Brain microvascular endothelial cell (primary cell): ENCODE results near the gene CCDC13.

Source experiments
- DNase-seq: peaks from one replicate; pipeline ENCODE4 v3.0.0-alpha.2; 2020
- H3K27ac ChIP-seq: fragments of 250-450 bp; sonication (Bioruptor Pico); 2 replicates; pipeline ENCODE4 v1.5.1; 2020; ENCODE audit warnings: mild to moderate bottlenecking, moderate library complexity
- H3K27me3 ChIP-seq: fragments of 250-450 bp; sonication (Bioruptor Pico); replicated peaks from 2 replicates; pipeline ENCODE4 v1.5.1; 2020; ENCODE audit warnings: mild to moderate bottlenecking
- H3K36me3 ChIP-seq: fragments of 250-450 bp; sonication (Bioruptor Pico); replicated peaks from 2 replicates; pipeline ENCODE4 v1.5.1; 2020; ENCODE audit warnings: mild to moderate bottlenecking
- H3K4me3 ChIP-seq: 2 replicates; pipeline ENCODE4 v1.5.1; 2011; ENCODE audit warnings: low read depth, mild to moderate bottlenecking, control low read depth, low read length, moderate library complexity
- in situ Hi-C: cut with HindIII; loops from 2 replicates; pipeline ENCODE4 v1.10.0; 2017; ENCODE audit warnings: low sequenced_read_pairs, low pct_ligation_motif_present
- TF ChIP-seq, protein P1 (sequence below): IDR thresholded peaks from 2 replicates; pipeline ENCODE4 v1.5.1; 2011; ENCODE audit warnings: low read depth, mild to moderate bottlenecking, moderate library complexity, low read length, control low read depth, inconsistent platforms; ENCODE audit errors: missing control alignments

Gene CCDC13

DNA sequence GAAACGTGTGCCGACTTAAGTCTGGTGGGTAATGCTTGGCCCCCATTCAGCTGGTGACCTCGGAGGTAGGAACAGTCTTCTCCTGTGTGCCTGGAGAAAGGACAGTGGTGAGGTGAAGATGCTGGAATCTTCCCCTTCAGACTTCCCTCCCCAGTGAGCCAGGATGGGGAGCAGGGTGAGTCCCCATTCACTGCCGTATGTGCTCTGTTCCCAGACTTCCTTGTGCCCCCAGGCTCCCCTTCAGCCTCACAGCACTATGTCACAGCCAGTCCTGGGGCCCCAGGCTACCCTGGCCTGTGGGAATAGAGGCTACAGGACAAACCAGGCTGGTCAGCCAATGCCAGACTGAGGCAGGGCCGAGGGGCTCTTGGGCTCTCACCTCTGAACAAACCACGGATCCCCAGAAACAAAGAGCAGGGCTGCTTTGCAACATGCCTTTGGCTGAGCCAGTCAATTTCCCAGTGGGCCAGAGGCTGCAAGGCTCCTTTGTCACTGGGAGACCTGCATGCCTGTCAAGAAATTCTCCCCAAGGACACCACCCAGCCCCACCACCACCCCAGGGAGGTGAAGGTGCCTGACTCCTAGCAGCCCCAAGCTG lies 38.7 kb downstream of the CCDC13 start:
- in situ Hi-C loops, result no loop called here
- H3K27me3 ChIP-seq, result no peaks in the 10 kb centered on the region
- no peak overlapping the region for H3K27ac ChIP-seq
- DNase-seq, result no peak
- no peak overlapping the region for H3K4me3 ChIP-seq
- TF ChIP-seq, protein P1, sequence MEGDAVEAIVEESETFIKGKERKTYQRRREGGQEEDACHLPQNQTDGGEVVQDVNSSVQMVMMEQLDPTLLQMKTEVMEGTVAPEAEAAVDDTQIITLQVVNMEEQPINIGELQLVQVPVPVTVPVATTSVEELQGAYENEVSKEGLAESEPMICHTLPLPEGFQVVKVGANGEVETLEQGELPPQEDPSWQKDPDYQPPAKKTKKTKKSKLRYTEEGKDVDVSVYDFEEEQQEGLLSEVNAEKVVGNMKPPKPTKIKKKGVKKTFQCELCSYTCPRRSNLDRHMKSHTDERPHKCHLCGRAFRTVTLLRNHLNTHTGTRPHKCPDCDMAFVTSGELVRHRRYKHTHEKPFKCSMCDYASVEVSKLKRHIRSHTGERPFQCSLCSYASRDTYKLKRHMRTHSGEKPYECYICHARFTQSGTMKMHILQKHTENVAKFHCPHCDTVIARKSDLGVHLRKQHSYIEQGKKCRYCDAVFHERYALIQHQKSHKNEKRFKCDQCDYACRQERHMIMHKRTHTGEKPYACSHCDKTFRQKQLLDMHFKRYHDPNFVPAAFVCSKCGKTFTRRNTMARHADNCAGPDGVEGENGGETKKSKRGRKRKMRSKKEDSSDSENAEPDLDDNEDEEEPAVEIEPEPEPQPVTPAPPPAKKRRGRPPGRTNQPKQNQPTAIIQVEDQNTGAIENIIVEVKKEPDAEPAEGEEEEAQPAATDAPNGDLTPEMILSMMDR, result no peak
- no peaks in the 10 kb centered on the region for H3K36me3 ChIP-seq

DNA sequence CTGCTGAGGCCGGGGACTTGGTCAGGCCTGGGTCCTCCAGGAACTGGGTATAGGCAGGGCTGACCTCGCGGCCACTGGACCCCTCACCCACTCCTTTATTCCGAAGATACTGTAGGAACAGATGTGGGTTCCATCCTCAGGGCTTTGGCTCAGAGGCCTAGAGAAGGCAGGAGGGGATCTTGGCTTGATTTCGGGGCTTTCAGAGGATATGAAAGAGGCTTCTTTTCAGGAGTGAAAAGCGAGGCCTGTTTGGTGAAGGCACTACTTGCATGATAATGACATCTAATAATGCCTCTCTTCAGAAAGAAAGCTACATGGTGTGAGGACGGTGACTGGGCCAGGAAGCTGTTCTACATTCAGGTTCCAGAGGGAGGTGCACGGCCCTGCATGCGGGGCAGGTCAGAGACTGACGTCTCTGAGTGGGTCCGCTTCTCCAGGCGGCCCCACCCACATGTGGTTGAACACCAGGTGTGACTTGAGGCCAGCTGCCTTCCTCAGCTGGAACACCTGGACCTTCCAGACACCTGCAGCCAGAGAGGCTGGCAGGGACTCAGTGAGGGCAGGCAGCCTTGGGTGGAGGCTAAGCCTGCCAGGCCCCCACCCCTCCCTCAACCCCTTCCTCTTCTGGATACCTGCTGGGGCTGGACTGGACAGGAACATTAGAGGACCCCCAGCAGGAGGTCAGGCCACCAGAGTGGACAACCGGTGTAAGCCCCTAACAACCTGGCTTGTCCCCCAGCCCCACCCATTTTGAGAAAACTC lies 39.4 kb downstream of the CCDC13 start:
- Histone ChIP-seq H3K36me3 (no peaks in the 10 kb centered on the region), H3K4me3 (no peak overlapping the region), H3K27ac (no peak overlapping the region), H3K27me3 (no peaks in the 10 kb centered on the region)
- TF ChIP-seq, protein P1, result no peak
- DNase-seq, result no peak
- in situ Hi-C loops, result no loop called here

DNA sequence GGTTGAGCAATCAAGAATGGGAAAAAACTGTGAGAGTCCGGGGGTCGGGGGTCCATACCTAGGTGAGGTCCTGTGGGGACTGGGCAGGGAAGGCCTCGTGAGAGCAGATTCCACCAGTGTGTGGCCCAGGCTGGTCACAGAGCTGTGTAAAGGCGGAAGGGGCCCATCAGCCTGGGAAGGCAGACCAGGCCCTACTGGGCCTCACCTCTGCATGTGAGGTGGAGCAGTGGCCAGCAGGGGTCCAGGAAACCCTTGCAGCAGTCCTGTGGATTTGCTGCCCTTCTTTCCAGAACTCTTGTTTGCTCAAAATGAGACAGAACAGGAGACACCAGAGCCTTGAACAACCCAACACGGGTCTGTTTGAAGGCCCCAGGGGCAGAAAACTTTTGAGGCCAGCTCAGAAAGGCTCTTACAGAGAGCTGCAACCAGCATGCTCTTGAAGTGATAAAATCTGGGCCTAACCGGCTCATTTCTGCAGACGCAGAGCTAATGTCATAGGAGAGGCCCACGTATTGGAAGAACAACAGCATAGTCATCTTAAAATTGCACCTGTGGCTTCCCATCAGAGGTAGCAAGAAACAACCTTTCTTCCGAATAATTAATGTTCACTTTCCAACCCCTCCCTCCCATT lies 40.1 kb downstream of the CCDC13 start:
- Histone ChIP-seq H3K27me3 (no peaks in the 10 kb centered on the region), H3K36me3 (no peaks in the 10 kb centered on the region), H3K27ac (no peak overlapping the region), H3K4me3 (no peak overlapping the region)
- TF ChIP-seq, protein P1, result peak; percentile 49
- no peak for DNase-seq
- in situ Hi-C loops, result no loop called here

DNA sequence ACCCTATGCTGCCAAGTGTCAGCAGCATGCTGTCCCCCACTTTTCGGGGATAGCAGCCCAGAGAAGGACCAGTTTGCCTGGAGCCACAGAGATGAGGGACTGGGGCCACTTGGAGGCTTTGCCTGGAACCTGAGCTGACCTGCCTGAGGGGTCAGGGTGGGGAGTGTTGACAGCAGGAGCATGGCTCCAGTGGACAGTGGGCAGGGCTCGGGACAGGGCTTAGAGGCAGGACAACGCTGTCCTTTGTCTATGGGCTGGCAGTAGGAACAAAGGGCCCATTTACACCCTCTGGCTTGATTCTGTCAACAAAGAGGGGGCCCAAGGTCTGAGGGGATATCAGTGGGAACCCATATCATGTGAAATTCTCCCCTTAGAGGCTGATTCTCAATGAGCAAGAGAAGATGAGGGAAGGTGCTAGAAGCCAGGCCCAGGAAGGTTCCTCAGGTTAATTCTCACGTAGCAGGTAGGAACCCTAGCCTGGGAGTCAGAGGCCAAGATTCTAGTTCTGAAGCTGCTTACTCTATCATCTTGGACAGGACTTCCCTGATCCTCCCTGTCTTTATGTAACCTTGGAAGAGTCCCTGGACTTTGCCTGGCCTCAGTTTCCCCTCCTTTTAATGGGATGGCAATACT lies 40.7 kb downstream of the CCDC13 start:
- TF ChIP-seq, protein P1, result no peak
- in situ Hi-C loops, result no loop called here
- H3K36me3 ChIP-seq, result no peaks in the 10 kb centered on the region
- no peak for DNase-seq
- H3K27me3 ChIP-seq, result no peaks in the 10 kb centered on the region
- no peak overlapping the region for H3K27ac ChIP-seq
- H3K4me3 ChIP-seq, result no peak overlapping the region

DNA sequence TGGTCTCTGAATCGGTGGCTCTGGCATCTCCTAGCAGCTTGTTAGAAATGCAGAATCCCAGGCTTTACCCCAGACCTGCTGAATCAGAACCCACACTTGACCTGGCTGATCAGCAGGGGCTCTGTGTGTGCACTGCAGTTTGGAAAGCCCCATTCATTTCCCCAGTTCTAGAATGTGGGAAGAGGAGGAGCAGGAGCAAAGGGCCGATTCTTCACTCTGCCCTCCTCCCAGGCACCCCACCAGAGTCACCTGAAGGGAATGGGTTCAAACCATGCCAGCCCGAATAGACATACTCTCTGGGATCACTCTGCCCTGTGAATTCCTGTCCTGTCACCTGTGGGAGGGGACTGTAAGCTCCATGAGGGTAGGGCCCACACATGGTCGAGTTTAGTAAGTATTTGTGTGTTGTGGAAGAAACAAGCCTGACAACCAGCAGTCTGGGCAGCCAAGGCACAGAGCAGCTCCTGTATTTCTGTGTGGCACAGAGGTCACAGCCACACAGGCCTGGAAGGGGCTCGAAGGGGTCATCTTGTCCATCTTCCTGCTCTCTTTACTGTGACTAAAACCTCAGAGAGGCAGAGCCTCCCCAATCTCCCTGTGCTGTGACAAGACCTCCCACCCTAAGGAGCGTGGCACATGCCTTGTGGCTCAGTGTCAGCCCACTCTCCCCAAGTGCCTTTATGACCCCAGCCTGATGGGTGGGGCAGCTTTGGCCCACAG lies 41.4 kb downstream of the CCDC13 start:
- Histone ChIP-seq H3K4me3 (no peak overlapping the region), H3K27ac (no peak overlapping the region), H3K36me3 (no peaks in the 10 kb centered on the region), H3K27me3 (no peaks in the 10 kb centered on the region)
- TF ChIP-seq, protein P1, result no peak
- DNase-seq, result no peak
- in situ Hi-C loops, result no loop called here
